Hepatocyte (in vitro differentiated cells): ENCODE data around the gene TAF6L.

Source experiments
- CTCF ChIP-seq: fragments of 200-600 bp; sonication (generic); IDR thresholded peaks from 2 replicates; pipeline ENCODE4 v1.5.1; 2016; ENCODE audit warnings: antibody characterized with exemption, mild to moderate bottlenecking; ENCODE audit not compliant: poor library complexity
- EZH2phosphoT487 ChIP-seq: fragments of 200-600 bp; sonication (generic); IDR thresholded peaks from one replicate; pipeline ENCODE4 v1.6.1; 2018; ENCODE audit warnings: antibody characterized with exemption, mild to moderate bottlenecking, low read depth, moderate library complexity; ENCODE audit not compliant: unreplicated experiment, severe bottlenecking

- no peak for TF ChIP-seq CTCF
- no peak for TF ChIP-seq EZH2phosphoT487
These were observed 64.1 kb downstream of the TAF6L start for GRCh38 chr11:62835336-62835735.
